ENCODE results near the gene IRS1.

Gene IRS1

DNA sequence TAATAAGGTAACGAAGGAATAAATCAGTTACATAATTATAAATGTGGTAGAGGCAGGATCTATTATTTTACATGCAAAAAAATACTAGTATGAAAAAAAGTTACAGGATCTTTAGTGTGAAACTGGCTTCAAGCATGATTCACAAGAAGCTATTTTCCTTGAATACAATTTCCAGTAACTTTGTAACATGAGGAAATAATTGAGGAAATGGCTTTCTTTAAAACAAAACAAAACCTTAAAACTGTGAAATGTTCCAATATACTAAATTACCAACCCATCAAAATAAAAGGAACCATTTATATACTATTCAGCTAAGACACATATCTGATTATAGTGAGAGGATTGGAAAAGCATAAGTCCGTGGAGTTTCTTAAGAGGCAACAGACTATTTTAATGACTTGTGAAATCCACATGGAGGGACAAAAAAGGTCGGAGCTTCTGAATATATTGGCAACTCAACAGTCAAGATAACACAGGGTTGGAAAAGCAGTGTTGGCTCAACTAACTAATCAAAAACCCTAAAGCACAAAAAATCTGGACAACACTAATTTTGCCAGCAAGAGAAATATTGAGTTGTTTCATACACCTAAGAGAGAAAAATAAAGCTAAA lies 10.6 kb downstream of the IRS1 start:
- POLR2A ChIA-PET: no interaction called here
- H3K4me3 ChIP-seq (ENCODE audit: low read depth, low read length): no peak overlapping the region
- CTCF ChIA-PET: interaction anchor here (0.8 to 1.5 kb wide), 7 partner anchors 11 to 1120 kb away, joined by 3 to 6 read pairs (median 4); no protein-coding TSS in a partner anchor
- no peak for DNase-seq (ENCODE audit: low read depth, low spot score)
- TF ChIP-seq, protein P1, sequence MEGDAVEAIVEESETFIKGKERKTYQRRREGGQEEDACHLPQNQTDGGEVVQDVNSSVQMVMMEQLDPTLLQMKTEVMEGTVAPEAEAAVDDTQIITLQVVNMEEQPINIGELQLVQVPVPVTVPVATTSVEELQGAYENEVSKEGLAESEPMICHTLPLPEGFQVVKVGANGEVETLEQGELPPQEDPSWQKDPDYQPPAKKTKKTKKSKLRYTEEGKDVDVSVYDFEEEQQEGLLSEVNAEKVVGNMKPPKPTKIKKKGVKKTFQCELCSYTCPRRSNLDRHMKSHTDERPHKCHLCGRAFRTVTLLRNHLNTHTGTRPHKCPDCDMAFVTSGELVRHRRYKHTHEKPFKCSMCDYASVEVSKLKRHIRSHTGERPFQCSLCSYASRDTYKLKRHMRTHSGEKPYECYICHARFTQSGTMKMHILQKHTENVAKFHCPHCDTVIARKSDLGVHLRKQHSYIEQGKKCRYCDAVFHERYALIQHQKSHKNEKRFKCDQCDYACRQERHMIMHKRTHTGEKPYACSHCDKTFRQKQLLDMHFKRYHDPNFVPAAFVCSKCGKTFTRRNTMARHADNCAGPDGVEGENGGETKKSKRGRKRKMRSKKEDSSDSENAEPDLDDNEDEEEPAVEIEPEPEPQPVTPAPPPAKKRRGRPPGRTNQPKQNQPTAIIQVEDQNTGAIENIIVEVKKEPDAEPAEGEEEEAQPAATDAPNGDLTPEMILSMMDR (IDR thresholded peaks at IDR 0.05; ENCODE audit: insufficient read depth, low read length, missing control alignments): no peak

DNA sequence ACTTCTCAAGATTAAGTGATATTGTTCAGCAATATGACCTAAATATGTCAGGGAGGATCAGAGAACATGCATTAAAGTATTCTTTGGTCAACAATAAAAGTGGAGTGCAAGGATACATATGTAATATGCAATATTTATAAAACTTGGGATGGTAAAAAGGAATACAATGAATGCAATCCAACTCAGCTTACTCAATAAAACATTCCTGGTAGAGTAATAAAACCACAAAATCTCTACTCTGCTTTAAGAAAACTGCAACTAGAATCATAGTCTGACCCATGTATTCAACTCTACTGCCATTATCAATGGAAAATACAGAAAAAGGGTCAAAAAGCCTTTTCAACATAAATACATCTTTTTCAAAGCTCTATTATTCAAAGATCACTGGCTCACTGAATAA lies 11.6 kb downstream of the IRS1 start:
- TF ChIP-seq, protein P1 (IDR thresholded peaks at IDR 0.05; ENCODE audit: insufficient read depth, low read length, missing control alignments): no peak
- no peak overlapping the region for H3K4me3 ChIP-seq (ENCODE audit: low read depth, low read length)
- DNase-seq (ENCODE audit: low read depth, low spot score): no peak
- ChIA-PET POLR2A (no interaction called here), CTCF (interaction anchor here (0.6 to 1.4 kb wide), 2 partner anchors 24 to 1114 kb away, joined by 3 to 4 read pairs; no protein-coding TSS in a partner anchor)

DNA sequence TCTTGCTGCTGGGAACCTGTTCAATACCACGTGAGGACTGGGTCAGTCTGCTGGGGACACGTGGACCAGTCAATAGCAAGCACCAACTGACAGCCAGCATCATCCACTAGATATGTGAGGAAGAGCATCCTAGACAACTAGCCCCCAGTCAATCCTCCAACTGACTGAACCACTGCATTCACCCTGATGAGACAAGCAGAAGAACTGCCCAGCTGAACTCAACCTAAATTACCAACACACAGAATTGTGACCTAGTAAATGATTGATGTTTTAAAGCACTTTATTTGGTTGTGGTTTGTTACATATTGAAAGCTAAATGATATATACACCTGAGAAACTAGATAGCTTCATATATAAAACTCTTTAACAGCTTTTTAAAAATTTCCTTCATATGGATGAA lies 15.7 kb downstream of the IRS1 start:
- TF ChIP-seq, protein P1 (IDR thresholded peaks at IDR 0.05; ENCODE audit: insufficient read depth, low read length, missing control alignments): no peak
- ChIA-PET CTCF (interaction anchor here (0.9 to 1.4 kb wide), 3 partner anchors 19 to 1114 kb away, joined by 3 to 4 read pairs (median 3); no protein-coding TSS in a partner anchor), POLR2A (no interaction called here)
- no peak overlapping the region for H3K4me3 ChIP-seq (ENCODE audit: low read depth, low read length)
- no peak for DNase-seq (ENCODE audit: low read depth, low spot score)

DNA sequence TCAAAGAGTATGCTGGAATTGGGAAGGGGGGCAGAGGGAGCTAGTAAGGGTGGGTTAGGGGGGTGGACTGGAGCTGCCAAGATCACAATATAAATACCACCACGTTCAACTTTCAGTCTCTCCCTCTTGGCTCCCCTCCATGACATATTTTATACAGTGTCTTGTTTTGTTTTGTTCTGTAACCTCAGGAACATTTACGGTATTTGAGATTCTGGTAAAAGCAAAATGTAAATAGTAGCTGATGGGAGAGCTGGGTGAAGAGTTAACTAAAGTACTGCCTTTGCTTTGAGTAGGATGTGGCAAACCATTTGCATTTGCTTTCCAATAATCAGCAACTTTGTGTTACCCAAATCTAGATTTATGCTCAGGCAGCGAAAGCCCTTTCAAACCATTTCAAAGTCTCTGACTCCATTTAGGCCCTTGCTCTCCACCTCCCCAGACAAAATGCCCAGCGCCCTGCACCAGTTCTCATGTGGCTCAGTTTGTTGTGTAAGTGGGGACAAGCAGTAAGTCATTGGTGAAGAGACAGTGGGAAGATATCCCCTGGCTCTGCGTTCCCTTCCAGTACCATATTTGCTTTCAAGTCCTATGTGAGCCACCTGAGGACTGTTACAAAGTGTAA lies 17.4 kb downstream of the IRS1 start:
- POLR2A ChIA-PET: no interaction called here
- H3K4me3 ChIP-seq (ENCODE audit: low read depth, low read length): no peak overlapping the region
- DNase-seq (ENCODE audit: low read depth, low spot score): no peak
- CTCF ChIA-PET: interaction anchor here (1.0 kb wide), 1 partner anchor 21 kb away, joined by 5 read pairs; no protein-coding TSS in a partner anchor
- TF ChIP-seq, protein P1 (IDR thresholded peaks at IDR 0.05; ENCODE audit: insufficient read depth, low read length, missing control alignments): no peak

DNA sequence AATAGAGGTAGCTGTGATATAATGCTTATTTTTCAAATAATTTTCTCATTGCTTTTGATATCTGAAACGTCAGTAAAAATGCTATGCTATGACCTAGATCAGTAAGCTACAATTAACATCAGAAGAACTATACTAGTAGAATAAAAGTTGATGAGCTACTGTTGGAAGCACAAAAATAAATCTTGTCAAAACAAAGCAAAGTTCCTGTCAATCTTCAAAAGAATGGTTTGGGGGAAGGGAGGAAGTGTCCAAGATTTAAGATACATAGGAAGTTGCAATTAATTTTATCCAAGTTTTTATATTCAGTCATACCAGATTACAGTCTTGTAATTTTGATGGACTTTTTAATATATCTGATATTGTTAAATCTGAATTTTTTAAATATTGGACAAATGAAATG lies 19.2 kb downstream of the IRS1 start:
- no peak overlapping the region for H3K4me3 ChIP-seq (ENCODE audit: low read depth, low read length)
- POLR2A ChIA-PET: no interaction called here
- TF ChIP-seq, protein P1 (IDR thresholded peaks at IDR 0.05; ENCODE audit: insufficient read depth, low read length, missing control alignments): no peak
- no peak for DNase-seq (ENCODE audit: low read depth, low spot score)
- CTCF ChIA-PET: interaction anchor here (1.1 kb wide), 1 partner anchor 10 kb away, joined by 3 read pairs; no protein-coding TSS in a partner anchor

DNA sequence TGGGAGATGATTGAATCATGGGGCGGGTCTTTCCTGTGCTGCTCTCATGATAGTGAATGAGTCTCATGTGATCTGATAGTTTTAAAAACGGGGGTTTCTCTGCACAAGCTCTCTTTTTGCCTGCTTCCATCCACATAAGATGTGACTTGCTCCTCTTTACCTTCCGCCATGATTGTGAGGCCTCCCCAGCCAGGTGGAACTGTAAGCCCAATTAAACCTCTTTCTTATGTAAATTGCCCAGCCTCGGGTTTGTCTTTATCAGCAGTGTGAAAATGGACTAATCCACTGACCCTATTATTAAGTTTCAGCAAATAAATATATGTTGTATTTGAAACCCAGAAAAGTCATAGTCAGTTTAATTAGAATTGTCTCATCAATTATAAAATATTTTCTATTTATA lies 22.0 kb downstream of the IRS1 start:
- H3K4me3 ChIP-seq (ENCODE audit: low read depth, low read length): no peak overlapping the region
- TF ChIP-seq, protein P1 (IDR thresholded peaks at IDR 0.05; ENCODE audit: insufficient read depth, low read length, missing control alignments): no peak
- no peak for DNase-seq (ENCODE audit: low read depth, low spot score)
- ChIA-PET POLR2A (no interaction called here), CTCF (interaction anchor here (1.7 kb wide), 1 partner anchor 12 kb away, joined by 6 read pairs; no protein-coding TSS in a partner anchor)
